Osteoblast (primary cell): ENCODE data around the gene UIMC1. TPM values are rescaled to one million over a fixed set of nuclear protein-coding genes. Genes with fewer than 3 reads are reported as not detected.
"Not testable (repeated sequence)": the region's sequence is repeated elsewhere in the genome, so short reads cannot be mapped to it uniquely, and the experiment has no call there.

Experiments used
- DNase-seq: peaks from one replicate; pipeline ENCODE4 v3.0.0; 2011; ENCODE audit warnings: low spot score, mixed read lengths; ENCODE audit not compliant: insufficient read length; ENCODE audit errors: missing footprints
- H2AFZ ChIP-seq: 2 replicates; pipeline ENCODE4 v1.6.0; 2011; ENCODE audit warnings: mild to moderate bottlenecking, low read length
- H3K27ac ChIP-seq: 2 replicates; pipeline ENCODE4 v1.5.1; 2011; ENCODE audit warnings: mild to moderate bottlenecking, low read depth, low read length, moderate library complexity
- H3K27me3 ChIP-seq: 2 replicates; pipeline ENCODE4 v1.6.0; 2012; ENCODE audit warnings: mild to moderate bottlenecking, control low read depth, inconsistent platforms, low read length, moderate library complexity; ENCODE audit not compliant: insufficient read depth
- H3K36me3 ChIP-seq: 2 replicates; pipeline ENCODE4 v1.5.1; 2011; ENCODE audit warnings: mild to moderate bottlenecking, low read length, control low read depth, moderate library complexity; ENCODE audit not compliant: insufficient read depth
- H3K4me1 ChIP-seq: 2 replicates; pipeline ENCODE4 v1.5.1; 2011; ENCODE audit warnings: mild to moderate bottlenecking, low read length, control low read depth, moderate library complexity; ENCODE audit not compliant: insufficient read depth
- H3K4me2 ChIP-seq: 2 replicates; pipeline ENCODE4 v1.6.0; 2011; ENCODE audit warnings: mild to moderate bottlenecking, low read length; ENCODE audit not compliant: insufficient read depth
- H3K4me3 ChIP-seq: fragments of 200-600 bp; sonication (generic); 3 replicates; pipeline ENCODE4 v1.5.1; 2012; ENCODE audit warnings: mild to moderate bottlenecking, low read length, inconsistent platforms; ENCODE audit not compliant: insufficient read depth
- H3K79me2 ChIP-seq: 2 replicates; pipeline ENCODE4 v1.6.0; 2012; ENCODE audit warnings: mild to moderate bottlenecking, low read length, control low read depth, inconsistent platforms; ENCODE audit not compliant: insufficient read depth
- H3K9me3 ChIP-seq: 2 replicates; pipeline ENCODE4 v1.5.1; 2011; ENCODE audit warnings: low read depth, low read length, control low read depth
- H4K20me1 ChIP-seq: 2 replicates; pipeline ENCODE4 v1.6.0; 2012; ENCODE audit warnings: mild to moderate bottlenecking, low read length, control low read depth; ENCODE audit not compliant: insufficient read depth
- CTCF ChIP-seq: IDR thresholded peaks from 2 replicates; pipeline ENCODE4 v1.5.1; 2011; ENCODE audit warnings: mild to moderate bottlenecking, low read depth, low read length, moderate library complexity; ENCODE audit errors: extremely low read depth
- total RNA-seq: library from RNA; depleted of rRNA; stranded (reverse); fragments of >200 nt; gene quantifications from 2 replicates; pipeline ENCODE4 v1.2.3, GENCODE V29; 2012

The UIMC1 gene
- 34.5 and 40.9 TPM in 2 replicates for total RNA-seq

GRCh38 chr5:177006265-177006972 is at the start of gene UIMC1:
Gene UIMC1 (minus strand): TSS chr5:177006779. CDS start chr5:176982615, 24,164 bp downstream.
- no peaks in the 10 kb centered on the region for H3K9me3 ChIP-seq
- peaks cover 12% of the 10 kb centered on the region for H3K4me1 ChIP-seq
- H3K4me3 ChIP-seq: peak within 1 kb of the TSS; percentile 95
- H3K36me3 ChIP-seq: no peaks in the 10 kb centered on the region
- peak within 1 kb of the TSS; percentile 69 for H3K27ac ChIP-seq
- peak within 1 kb of the TSS; percentile 84 for H2AFZ ChIP-seq
- no peaks in the 10 kb centered on the region for H3K27me3 ChIP-seq
- peak within 1 kb of the TSS; percentile 82 for H3K4me2 ChIP-seq
- H4K20me1 ChIP-seq: peaks cover 32% of the 10 kb centered on the region
- no peak for TF ChIP-seq CTCF
- DNase-seq: peak; percentile 94
- peaks cover 51% of the 10 kb centered on the region for H3K79me2 ChIP-seq

GRCh38 chr5:177049285-177049684 is 42.7 kb upstream of the UIMC1 start:
- Histone ChIP-seq H2AFZ (no peak overlapping the region), H3K79me2 (no peaks in the 10 kb centered on the region), H3K36me3 (peaks cover 42% of the 10 kb centered on the region), H4K20me1 (no peaks in the 10 kb centered on the region), H3K27ac (no peak overlapping the region), H3K4me3 (no peak overlapping the region), H3K9me3 (no peaks in the 10 kb centered on the region), H3K27me3 (no peaks in the 10 kb centered on the region), H3K4me2 (no peak overlapping the region), H3K4me1 (no peaks in the 10 kb centered on the region)
- DNase-seq: no peak
- TF ChIP-seq CTCF: no peak

GRCh38 chr5:177048531-177048930 is 42.0 kb upstream of the UIMC1 start:
- not testable (repeated sequence) for H3K79me2 ChIP-seq, H4K20me1 ChIP-seq, H3K4me3 ChIP-seq, H3K9me3 ChIP-seq, H3K27ac ChIP-seq, DNase-seq, H3K27me3 ChIP-seq, H2AFZ ChIP-seq, H3K4me2 ChIP-seq, H3K4me1 ChIP-seq
- peaks cover 45% of the 10 kb centered on the region for H3K36me3 ChIP-seq

- H3K9me3 ChIP-seq: no peaks in the 10 kb centered on the region
- no peak overlapping the region for H3K27ac ChIP-seq
- no peak for DNase-seq
- no peaks in the 10 kb centered on the region for H3K79me2 ChIP-seq
- TF ChIP-seq CTCF: no peak
- H3K36me3 ChIP-seq: peaks cover 43% of the 10 kb centered on the region
- no peaks in the 10 kb centered on the region for H3K27me3 ChIP-seq
- no peak overlapping the region for H3K4me3 ChIP-seq
- H3K4me2 ChIP-seq: no peak overlapping the region
- no peak overlapping the region for H2AFZ ChIP-seq
- H4K20me1 ChIP-seq: peaks cover 12% of the 10 kb centered on the region
- H3K4me1 ChIP-seq: peaks cover 16% of the 10 kb centered on the region
These were observed 39.1 kb upstream of the UIMC1 start for GRCh38 chr5:177045631-177046030.
